ENCODE data around the gene RABGAP1.

GRCh38 chr9:123089040-123089439 is 148.2 kb downstream of the RABGAP1 start:
- no peak for TF ChIP-seq EZH2phosphoT487 (IDR thresholded peaks at IDR 0.05; ENCODE audit: insufficient read depth, low read depth)
- TF ChIP-seq EZH2 (IDR thresholded peaks at IDR 0.05; ENCODE audit: insufficient read depth, poor library complexity, severe bottlenecking), result no peak
